GM10248 (cell line): ENCODE results near the gene PTPRF.

Source experiments
- CTCF ChIA-PET: fragments of 300-600 bp; sonication (Branson Sonifier 250); formaldehyde crosslinking; extraction: SDS; loops from one replicate; lab custom pipeline; 2021; ENCODE audit warnings: antibody characterized with exemption; lab: Yijun Ruan, JAX
- POLR2A ChIA-PET: fragments of 350-650 bp; sonication (Branson Sonifier 250); formaldehyde crosslinking; extraction: SDS; loops from one replicate; lab custom pipeline; 2020; ENCODE audit warnings: antibody characterized with exemption; lab: Yijun Ruan, JAX
- DNase-seq: peaks from one replicate; pipeline ENCODE4 v3.0.0; 2012; ENCODE audit errors: extremely low spot score
- TF ChIP-seq, protein P1 (sequence below): IDR thresholded peaks from 2 replicates; pipeline ENCODE4 v1.5.1; 2012; ENCODE audit warnings: mild to moderate bottlenecking, low read depth; ENCODE audit errors: extremely low read depth, missing control alignments, control extremely low read depth

The PTPRF gene

DNA sequence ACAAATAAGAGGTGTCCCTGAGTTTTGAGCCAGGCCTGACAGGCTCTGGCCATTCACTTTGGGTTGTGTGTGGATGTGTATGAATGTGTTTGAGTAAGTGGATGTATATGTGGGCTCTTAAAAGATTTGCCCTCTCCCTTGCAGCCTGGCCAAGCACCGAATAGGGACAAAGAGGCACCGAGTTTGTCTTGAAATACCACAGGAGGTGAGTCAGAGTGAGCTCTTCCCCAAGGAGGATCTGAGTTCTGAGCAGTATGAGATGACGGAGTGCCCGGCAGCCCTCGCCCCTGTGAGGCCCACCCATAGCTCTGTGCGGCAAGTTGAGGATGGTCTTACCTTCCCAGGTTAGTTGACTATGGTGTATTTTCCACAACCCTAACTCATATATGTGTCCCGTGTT lies 138.3 kb downstream of the PTPRF start:
- TF ChIP-seq, protein P1, sequence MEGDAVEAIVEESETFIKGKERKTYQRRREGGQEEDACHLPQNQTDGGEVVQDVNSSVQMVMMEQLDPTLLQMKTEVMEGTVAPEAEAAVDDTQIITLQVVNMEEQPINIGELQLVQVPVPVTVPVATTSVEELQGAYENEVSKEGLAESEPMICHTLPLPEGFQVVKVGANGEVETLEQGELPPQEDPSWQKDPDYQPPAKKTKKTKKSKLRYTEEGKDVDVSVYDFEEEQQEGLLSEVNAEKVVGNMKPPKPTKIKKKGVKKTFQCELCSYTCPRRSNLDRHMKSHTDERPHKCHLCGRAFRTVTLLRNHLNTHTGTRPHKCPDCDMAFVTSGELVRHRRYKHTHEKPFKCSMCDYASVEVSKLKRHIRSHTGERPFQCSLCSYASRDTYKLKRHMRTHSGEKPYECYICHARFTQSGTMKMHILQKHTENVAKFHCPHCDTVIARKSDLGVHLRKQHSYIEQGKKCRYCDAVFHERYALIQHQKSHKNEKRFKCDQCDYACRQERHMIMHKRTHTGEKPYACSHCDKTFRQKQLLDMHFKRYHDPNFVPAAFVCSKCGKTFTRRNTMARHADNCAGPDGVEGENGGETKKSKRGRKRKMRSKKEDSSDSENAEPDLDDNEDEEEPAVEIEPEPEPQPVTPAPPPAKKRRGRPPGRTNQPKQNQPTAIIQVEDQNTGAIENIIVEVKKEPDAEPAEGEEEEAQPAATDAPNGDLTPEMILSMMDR, result no peak
- ChIA-PET CTCF (interaction anchor here (1.1 kb wide), 1 partner anchor 17 kb away, joined by 3 read pairs; no protein-coding TSS in a partner anchor), POLR2A (no interaction called here)
- no peak for DNase-seq

DNA sequence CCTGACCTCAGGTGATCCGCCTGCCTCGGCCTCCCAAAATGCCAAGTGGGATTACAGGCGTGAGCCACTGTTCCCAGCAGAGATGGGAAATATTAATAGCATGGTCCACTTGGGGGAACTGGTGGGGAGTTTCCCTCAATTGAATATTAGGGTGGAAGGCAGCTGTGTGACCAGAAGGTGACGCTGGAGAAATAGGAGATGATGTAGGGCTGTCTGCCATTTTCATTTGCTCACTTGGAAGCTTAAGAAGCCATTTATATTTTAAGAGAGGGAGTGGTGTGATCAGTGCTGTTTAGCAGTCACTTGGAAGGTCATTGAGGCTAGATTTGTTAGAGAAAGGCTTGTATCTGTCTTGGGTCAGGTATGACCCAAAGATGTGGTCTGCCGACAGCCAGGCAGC lies 139.2 kb downstream of the PTPRF start:
- CTCF ChIA-PET, result interaction anchor here (3.3 kb wide), 1 partner anchor 265 kb away, joined by 10 read pairs; no protein-coding TSS in a partner anchor

DNA sequence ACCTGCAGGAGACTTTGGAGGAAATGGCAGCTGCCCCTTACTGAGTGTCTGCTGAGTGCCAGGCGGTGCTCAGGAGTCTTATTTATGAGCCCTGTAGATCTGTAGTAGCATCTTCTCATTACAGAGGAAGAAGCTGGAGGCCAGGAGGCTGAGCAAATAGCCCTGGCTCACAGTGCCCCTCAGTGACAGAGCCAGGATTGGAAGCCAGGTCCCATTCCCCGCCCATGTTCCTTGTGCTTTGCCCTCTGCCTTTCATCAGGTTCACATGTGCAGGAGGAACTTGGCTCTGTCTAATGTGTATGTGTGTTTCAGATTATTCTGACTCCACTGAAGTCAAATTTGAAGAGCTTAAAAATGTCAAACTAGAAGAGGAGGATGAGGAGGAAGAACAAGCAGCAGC lies 140.5 kb downstream of the PTPRF start:
- TF ChIP-seq, protein P1, result no peak
- DNase-seq, result no peak
- CTCF ChIA-PET, result interaction anchor here (1.2 to 3.3 kb wide), 3 partner anchors 18 to 264 kb away, joined by 3 to 10 read pairs (median 3); no protein-coding TSS in a partner anchor
- POLR2A ChIA-PET, result interaction anchor here (1.5 kb wide), 1 partner anchor 21 kb away, joined by 4 read pairs; the partner anchor contains the start of gene KDM4A

More for the DNA sequence above, 139.2 kb downstream of the PTPRF start:
- POLR2A ChIA-PET, result no interaction called here
- no peak for DNase-seq
- TF ChIP-seq, protein P1, result no peak

DNA sequence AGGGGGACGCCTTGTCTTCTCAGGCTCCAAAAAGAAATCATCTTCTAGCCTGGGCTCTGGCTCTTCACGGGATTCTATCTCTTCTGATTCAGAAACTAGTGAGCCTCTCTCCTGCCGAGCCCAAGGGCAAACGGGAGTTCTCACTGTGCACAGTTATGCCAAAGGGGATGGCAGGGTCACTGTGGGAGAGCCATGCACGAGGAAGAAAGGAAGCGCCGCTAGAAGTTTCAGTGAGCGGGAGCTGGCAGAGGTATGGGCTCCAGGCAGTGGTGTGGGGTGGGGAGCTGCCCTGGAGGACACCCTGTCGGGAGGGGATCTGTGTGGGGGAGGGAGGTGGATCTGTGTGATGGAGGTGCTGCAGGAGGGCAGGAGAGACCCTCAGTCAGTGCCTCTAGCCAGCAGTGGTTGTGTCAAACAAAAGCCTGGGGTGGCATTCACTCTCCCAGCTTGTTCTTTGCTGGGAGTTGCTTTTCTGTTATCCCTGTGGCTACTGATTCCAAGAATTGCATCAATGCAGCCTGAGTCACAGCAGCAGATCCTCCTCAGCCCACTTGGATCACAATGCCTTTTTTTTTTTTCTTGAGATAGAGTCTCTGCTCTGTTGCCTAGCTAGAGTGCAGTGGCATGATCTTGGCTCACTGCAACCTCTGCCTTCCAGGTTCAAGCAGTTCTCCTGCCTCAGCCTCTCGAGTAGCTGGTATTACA lies 141.1 kb downstream of the PTPRF start:
- ChIA-PET CTCF (interaction anchor here (1.2 to 3.3 kb wide), 3 partner anchors 19 to 263 kb away, joined by 3 to 10 read pairs (median 3); no protein-coding TSS in a partner anchor), POLR2A (interaction anchor here (1.5 kb wide), 1 partner anchor 22 kb away, joined by 4 read pairs; the partner anchor contains the start of gene KDM4A)
- DNase-seq, result no peak
- TF ChIP-seq, protein P1, result no peak

DNA sequence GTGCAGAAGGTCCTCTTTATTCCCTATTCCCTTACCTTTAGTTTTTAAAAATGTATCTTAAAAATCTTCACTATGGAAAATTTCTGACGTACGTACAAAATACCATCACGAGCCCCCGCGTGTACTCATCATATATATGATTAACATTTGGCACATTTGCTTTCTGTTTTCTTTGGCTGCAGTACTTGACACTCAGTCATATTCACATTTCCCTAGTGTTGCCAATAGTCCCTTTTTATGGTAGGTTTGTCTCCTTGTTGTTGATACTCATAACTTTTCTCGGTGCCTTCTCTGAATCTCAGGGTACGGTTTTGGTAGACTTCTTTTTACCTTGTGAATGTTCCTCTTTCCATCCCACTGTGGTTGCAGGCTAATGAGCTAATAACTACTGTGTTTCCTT lies 142.6 kb downstream of the PTPRF start:
- DNase-seq, result no peak
- TF ChIP-seq, protein P1, result no peak
- POLR2A ChIA-PET, result no interaction called here
- CTCF ChIA-PET, result interaction anchor here (0.7 to 1.8 kb wide), 4 partner anchors 9 to 293 kb away, joined by 3 to 5 read pairs (median 4); no protein-coding TSS in a partner anchor
